Cardiac septum (tissue), 1 donor: ENCODE measurements around the gene LUC7L3. TPM values are rescaled to one million over a fixed set of nuclear protein-coding genes. Genes with fewer than 3 reads are reported as not detected.
"Not testable (repeated sequence)": the region's sequence is repeated elsewhere in the genome, so short reads cannot be mapped to it uniquely, and the experiment has no call there.

Source experiments
- DNase-seq: peaks from one replicate; pipeline ENCODE4 v3.0.0-alpha.2; 2020; ENCODE audit warnings: low spot score
- intact Hi-C: fragments of 100-400 bp; cut with DNase I; formaldehyde crosslinking; loops from one replicate; pipeline ENCODE4 v1.14.0; 2022
- total RNA-seq: library from RNA; stranded (reverse); fragmentation: NEBNext Ultra II Directional; extraction: Animal tissue kit (Norgen Biotek cat#: 25700); gene quantifications from one replicate; pipeline ENCODE4 v1.2.1, GENCODE V29; 2021
- donor health status: DM: no; HTN: no; CAD: no.

LUC7L3 gene
- total RNA-seq, 1 donor from 2014 or later, result 78.5 TPM

DNA sequence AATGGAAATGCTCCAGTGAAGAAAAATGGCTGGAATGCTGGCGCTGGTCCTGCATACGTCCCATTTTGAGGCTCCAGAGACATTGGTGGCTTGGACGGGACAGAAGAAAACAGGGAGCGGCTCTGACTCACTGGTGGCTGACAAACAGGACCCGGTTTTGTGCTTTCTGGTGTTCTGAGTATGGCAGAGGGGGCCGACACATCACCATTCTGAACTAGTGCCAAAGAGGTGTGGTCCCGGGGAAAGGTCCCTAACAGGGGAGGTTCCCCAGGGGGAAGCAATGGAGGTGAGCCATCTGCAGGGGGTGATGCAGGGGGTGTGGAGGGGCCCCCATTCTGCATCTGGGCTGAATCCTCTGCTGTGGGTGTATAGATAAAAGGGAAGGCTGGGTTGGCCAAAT is 20.0 kb upstream of the LUC7L3 start:
- no peak for DNase-seq
- intact Hi-C loops, result no loop called here

DNA sequence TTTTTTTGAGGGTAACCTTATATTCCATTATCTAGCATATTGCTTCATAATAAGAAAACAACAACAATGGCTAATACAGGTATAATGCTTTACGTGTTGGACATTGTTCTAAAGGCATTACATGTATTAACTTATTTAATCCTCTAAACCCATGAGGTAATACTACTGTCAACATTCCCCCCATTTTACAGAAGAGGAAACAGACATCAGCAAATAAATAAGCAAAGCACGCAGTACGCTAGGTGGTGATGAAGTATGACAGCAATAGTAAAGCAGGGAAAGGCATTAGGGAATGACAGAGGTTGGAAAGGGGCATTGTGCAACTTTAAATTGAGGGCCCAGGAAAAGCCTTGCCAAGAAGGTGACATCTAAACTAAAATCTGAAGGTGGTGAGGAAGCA is 16.2 kb upstream of the LUC7L3 start:
- intact Hi-C loops, result no loop called here

DNA sequence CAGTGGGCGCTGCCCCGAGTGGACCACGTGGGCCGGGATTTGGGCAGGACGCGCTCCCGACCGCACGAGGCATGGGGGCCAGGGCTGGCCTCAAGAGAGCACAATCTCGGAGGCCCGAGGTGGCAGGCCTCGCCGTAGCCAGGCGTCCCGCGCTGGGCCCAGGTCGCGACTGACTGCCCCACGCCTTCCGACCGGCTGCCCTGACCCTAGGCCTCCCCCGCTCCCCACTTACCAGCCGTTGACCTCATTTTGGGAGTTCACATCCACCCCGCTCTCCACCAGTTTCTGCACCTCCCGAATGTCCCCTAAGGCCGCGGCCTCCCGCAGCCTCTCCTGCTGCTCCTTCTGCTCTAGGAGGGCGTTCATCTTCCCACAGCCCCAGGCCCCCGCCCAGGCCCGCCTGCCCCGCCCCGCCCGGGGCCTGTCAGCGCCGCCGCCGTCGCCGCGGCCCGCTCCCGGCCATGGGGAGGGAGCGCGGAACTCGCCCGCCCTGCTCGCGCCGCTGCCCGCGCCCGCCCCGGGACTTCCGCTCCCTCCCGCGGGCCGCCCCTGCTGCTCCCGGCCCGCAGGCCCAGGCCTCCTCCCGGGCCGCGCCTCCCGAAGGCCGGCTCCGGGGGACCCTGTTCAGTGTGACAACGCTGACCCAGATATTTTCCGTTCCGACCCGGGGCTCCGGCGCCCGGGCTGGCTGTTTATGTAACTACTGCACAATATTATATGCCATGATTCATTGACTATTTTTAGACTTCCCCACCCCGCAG is 11.9 kb upstream of the LUC7L3 start, which contains the start of gene ANKRD40:
Gene ANKRD40, minus strand, starts transcription at position 626 of the 761 bp plus-strand sequence. Its CDS starts 260 bp downstream, at position 366.
- DNase-seq, result peak; percentile 96
- intact Hi-C loops, result loop anchor here (5.0 kb wide), 1 partner anchor 415 kb away; the partner anchor contains the start of gene SPAG9

More for the DNA sequence above, 16.2 kb upstream of the LUC7L3 start:
- no peak for DNase-seq

- no peak for DNase-seq
- intact Hi-C loops, result loop anchor here (5.0 kb wide), 1 partner anchor 414 kb away; the partner anchor contains the start of gene SPAG9
Observed at GRCh38 chr17:50708050-50709000, 11.1 kb upstream of the LUC7L3 start.

GRCh38 chr17:50709053-50709452 is 10.3 kb upstream of the LUC7L3 start:
- intact Hi-C loops, result loop anchor here (5.0 kb wide), 1 partner anchor 413 kb away; the partner anchor contains the start of gene SPAG9
- not testable (repeated sequence) for DNase-seq

GRCh38 chr17:50710025-50710424 is 9.4 kb upstream of the LUC7L3 start:
- intact Hi-C loops, result no loop called here
- no peak for DNase-seq

GRCh38 chr17:50710650-50711049 is 8.8 kb upstream of the LUC7L3 start:
- DNase-seq, result no peak
- intact Hi-C loops, result no loop called here

DNA sequence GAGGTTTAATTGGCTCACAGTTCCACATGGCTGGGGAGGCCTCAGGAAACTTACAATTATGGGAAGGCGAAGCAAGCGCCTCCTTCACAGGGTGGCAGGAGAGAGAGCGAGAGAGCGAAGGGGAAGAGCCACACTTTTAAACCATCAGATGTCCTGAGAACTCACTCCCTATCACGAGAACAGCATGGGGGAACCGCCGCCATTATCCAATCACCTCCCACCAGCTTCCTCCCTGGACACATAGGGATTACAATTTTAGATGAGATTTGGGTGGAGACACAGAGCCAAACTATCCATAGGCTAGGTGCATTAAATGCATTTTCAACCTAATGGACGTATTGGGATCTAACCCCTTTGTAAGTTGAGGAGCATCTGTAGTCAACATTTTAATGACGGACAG is 6.8 kb upstream of the LUC7L3 start:
- intact Hi-C loops, result no loop called here
- no peak for DNase-seq

DNA sequence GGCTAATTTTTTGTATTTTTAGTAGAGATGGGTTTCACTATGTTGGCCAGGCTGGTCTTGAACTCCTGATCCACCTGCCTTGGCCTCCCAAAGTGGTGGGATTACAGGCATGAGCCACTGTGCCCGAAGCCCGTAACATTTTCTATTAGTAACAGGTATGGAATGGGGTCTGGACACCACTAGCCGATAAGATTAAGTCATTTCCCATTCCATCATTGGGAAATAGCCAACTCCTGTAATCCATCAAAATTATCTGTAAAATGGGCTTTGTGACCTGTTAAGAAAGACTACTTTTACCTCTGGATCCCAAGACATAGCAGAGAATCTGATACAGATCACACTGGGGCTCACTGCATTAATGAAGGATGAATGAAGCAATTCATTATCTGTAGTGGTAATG is 3.9 kb upstream of the LUC7L3 start:
- intact Hi-C loops, result no loop called here
- no peak for DNase-seq

DNA sequence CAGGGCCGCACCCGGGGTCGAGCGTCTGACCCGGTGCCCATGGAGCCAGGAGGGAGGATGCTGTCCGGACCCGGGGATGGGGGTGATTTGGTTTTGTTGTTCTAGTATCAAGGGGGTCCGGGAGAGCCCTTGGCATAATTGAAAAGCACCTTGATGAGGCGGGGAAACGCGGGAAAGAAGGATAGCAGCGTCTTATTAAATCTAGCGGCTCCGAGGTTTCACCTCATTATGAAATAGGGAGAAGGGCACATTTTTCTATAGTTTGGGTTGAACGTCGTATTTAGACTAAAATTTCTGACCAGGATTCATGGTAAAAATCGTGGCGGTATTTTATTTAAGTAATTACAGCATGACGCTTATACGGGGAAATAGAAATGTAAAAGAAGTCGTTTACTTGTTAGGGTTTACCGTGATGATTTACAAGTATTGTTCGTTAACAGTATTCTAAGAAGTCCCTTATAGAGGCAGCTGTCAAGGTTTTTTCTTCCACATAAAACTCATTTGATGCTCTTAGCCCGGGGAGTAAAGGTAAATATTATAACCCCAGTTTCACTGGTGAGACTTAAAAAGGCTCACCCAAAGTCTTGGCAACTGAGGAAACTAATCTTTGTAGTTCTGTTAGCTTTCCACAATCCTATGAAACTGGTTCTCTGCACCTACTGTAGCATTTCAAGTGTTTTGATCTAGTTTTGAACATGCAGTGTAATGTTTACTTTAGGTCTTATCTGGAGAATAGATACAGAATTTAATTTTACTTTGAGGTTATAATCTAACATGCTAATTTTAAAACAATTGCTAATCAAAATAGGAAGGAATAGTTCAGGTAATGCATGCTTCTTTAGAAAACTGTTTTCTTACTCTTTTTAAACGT is 756 bp downstream of the LUC7L3 start:
- no peak for DNase-seq
- intact Hi-C loops, result no loop called here

- DNase-seq, result no peak
- intact Hi-C loops, result no loop called here
Observed at GRCh38 chr17:50721194-50722010, 2.0 kb downstream of the LUC7L3 start.

- intact Hi-C loops, result no loop called here
Observed at GRCh38 chr17:50722746-50723145, 3.3 kb downstream of the LUC7L3 start.

GRCh38 chr17:50724622-50725021 is 5.2 kb downstream of the LUC7L3 start:
- DNase-seq, intact Hi-C loops: not testable (repeated sequence)

More at GRCh38 chr17:50722746-50723145, 3.3 kb downstream of the LUC7L3 start:
- DNase-seq, result no peak

GRCh38 chr17:50725769-50726655 is 6.6 kb downstream of the LUC7L3 start:
- DNase-seq, result no peak
- intact Hi-C loops, result no loop called here

GRCh38 chr17:50728112-50728429 is 8.7 kb downstream of the LUC7L3 start:
- DNase-seq, result no peak
- intact Hi-C loops, result no loop called here

GRCh38 chr17:50728881-50729765 is 9.7 kb downstream of the LUC7L3 start:
- intact Hi-C loops, result no loop called here
- no peak for DNase-seq
